ENCODE measurements around the gene PARVG.

Gene PARVG

GRCh38 chr22:44211946-44212930 lies 31.5 kb downstream of the PARVG start:
- Histone ChIP-seq H3K4me1 (ENCODE audit: control insufficient read depth, insufficient read depth, low read length) (peaks cover 2% of the 10 kb centered on the region; the same call in 1 of the 2 replicates), H3K9me3 (ENCODE audit: control insufficient read depth, insufficient read depth, low read length) (no peaks in the 10 kb centered on the region), H3K36me3 (ENCODE audit: control insufficient read depth, insufficient read depth, low read length) (no peaks in the 10 kb centered on the region), H3K27ac (ENCODE audit: low read length) (no peak overlapping the region), H3K27me3 (ENCODE audit: control insufficient read depth, insufficient read depth, low read length) (no peaks in the 10 kb centered on the region), H3K4me3 (ENCODE audit: low read length) (no peak overlapping the region)
- no CpG with 5 or more reads among the region's 12 CpGs for WGBS (ENCODE audit: insufficient coverage, insufficient read length)
- no peak for DNase-seq (ENCODE audit: low read depth, low spot score)

GRCh38 chr22:44212936-44213335 lies 32.2 kb downstream of the PARVG start:
- Histone ChIP-seq H3K4me1 (ENCODE audit: control insufficient read depth, insufficient read depth, low read length) (peaks cover 2% of the 10 kb centered on the region; the same call in 1 of the 2 replicates), H3K27me3 (ENCODE audit: control insufficient read depth, insufficient read depth, low read length) (no peaks in the 10 kb centered on the region), H3K36me3 (ENCODE audit: control insufficient read depth, insufficient read depth, low read length) (no peaks in the 10 kb centered on the region), H3K9me3 (ENCODE audit: control insufficient read depth, insufficient read depth, low read length) (no peaks in the 10 kb centered on the region), H3K4me3 (ENCODE audit: low read length) (no peak overlapping the region), H3K27ac (ENCODE audit: low read length) (no peak overlapping the region)
- no CpG with 5 or more reads among the region's 1 CpG for WGBS (ENCODE audit: insufficient coverage, insufficient read length)
- DNase-seq (ENCODE audit: low read depth, low spot score), result no peak

GRCh38 chr22:44213489-44214043 lies 32.8 kb downstream of the PARVG start:
- Histone ChIP-seq H3K27ac (ENCODE audit: low read length) (no peak overlapping the region), H3K27me3 (ENCODE audit: control insufficient read depth, insufficient read depth, low read length) (no peaks in the 10 kb centered on the region), H3K4me1 (ENCODE audit: control insufficient read depth, insufficient read depth, low read length) (peaks cover 2% of the 10 kb centered on the region; the same call in 1 of the 2 replicates), H3K36me3 (ENCODE audit: control insufficient read depth, insufficient read depth, low read length) (no peaks in the 10 kb centered on the region), H3K4me3 (ENCODE audit: low read length) (no peak overlapping the region), H3K9me3 (ENCODE audit: control insufficient read depth, insufficient read depth, low read length) (no peaks in the 10 kb centered on the region)
- 100% methylated on average over 1 of the region's 3 CpGs for WGBS (ENCODE audit: insufficient coverage, insufficient read length)
- DNase-seq (ENCODE audit: low read depth, low spot score), result no peak

- no CpG with 5 or more reads among the region's 3 CpGs for WGBS (ENCODE audit: insufficient coverage, insufficient read length)
- no peak for DNase-seq (ENCODE audit: low read depth, low spot score)
- Histone ChIP-seq H3K27ac (ENCODE audit: low read length) (no peak overlapping the region), H3K36me3 (ENCODE audit: control insufficient read depth, insufficient read depth, low read length) (no peaks in the 10 kb centered on the region), H3K4me3 (ENCODE audit: low read length) (no peak overlapping the region), H3K9me3 (ENCODE audit: control insufficient read depth, insufficient read depth, low read length) (no peaks in the 10 kb centered on the region), H3K27me3 (ENCODE audit: control insufficient read depth, insufficient read depth, low read length) (no peaks in the 10 kb centered on the region), H3K4me1 (ENCODE audit: control insufficient read depth, insufficient read depth, low read length) (peaks cover 2% of the 10 kb centered on the region; the same call in 1 of the 2 replicates)
Observed at GRCh38 chr22:44214187-44214586, 33.5 kb downstream of the PARVG start.

- Histone ChIP-seq H3K36me3 (ENCODE audit: control insufficient read depth, insufficient read depth, low read length) (no peaks in the 10 kb centered on the region), H3K9me3 (ENCODE audit: control insufficient read depth, insufficient read depth, low read length) (no peaks in the 10 kb centered on the region), H3K4me1 (ENCODE audit: control insufficient read depth, insufficient read depth, low read length) (peaks cover 2% of the 10 kb centered on the region; the same call in 1 of the 2 replicates), H3K27me3 (ENCODE audit: control insufficient read depth, insufficient read depth, low read length) (no peaks in the 10 kb centered on the region), H3K4me3 (ENCODE audit: low read length) (no peak overlapping the region), H3K27ac (ENCODE audit: low read length) (no peak overlapping the region)
- DNase-seq (ENCODE audit: low read depth, low spot score), result no peak
- WGBS (ENCODE audit: insufficient coverage, insufficient read length), result no CpG with 5 or more reads among the region's 6 CpGs
Observed at GRCh38 chr22:44214764-44215163, 34.0 kb downstream of the PARVG start.

- no peak overlapping the region for H3K4me3 ChIP-seq (ENCODE audit: low read length)
- H3K36me3 ChIP-seq (ENCODE audit: control insufficient read depth, insufficient read depth, low read length), result no peaks in the 10 kb centered on the region
- H3K27ac ChIP-seq (ENCODE audit: low read length), result no peak overlapping the region
- no CpG with 5 or more reads among the region's 4 CpGs for WGBS (ENCODE audit: insufficient coverage, insufficient read length)
- no peak for DNase-seq (ENCODE audit: low read depth, low spot score)
- no peaks in the 10 kb centered on the region for H3K27me3 ChIP-seq (ENCODE audit: control insufficient read depth, insufficient read depth, low read length)
- no peaks in the 10 kb centered on the region for H3K9me3 ChIP-seq (ENCODE audit: control insufficient read depth, insufficient read depth, low read length)
- peaks cover 2% of the 10 kb centered on the region; the same call in 1 of the 2 replicates for H3K4me1 ChIP-seq (ENCODE audit: control insufficient read depth, insufficient read depth, low read length)
Observed at GRCh38 chr22:44215287-44215686, 34.6 kb downstream of the PARVG start.

GRCh38 chr22:44217346-44217745 lies 36.6 kb downstream of the PARVG start:
- Histone ChIP-seq H3K4me3 (ENCODE audit: low read length) (no peak overlapping the region), H3K27me3 (ENCODE audit: control insufficient read depth, insufficient read depth, low read length) (no peaks in the 10 kb centered on the region), H3K27ac (ENCODE audit: low read length) (no peak overlapping the region), H3K9me3 (ENCODE audit: control insufficient read depth, insufficient read depth, low read length) (no peaks in the 10 kb centered on the region), H3K36me3 (ENCODE audit: control insufficient read depth, insufficient read depth, low read length) (no peaks in the 10 kb centered on the region), H3K4me1 (ENCODE audit: control insufficient read depth, insufficient read depth, low read length) (no peaks in the 10 kb centered on the region)
- WGBS (ENCODE audit: insufficient coverage, insufficient read length), result no CpG with 5 or more reads among the region's 7 CpGs
- DNase-seq (ENCODE audit: low read depth, low spot score), result no peak

GRCh38 chr22:44218071-44218470 lies 37.3 kb downstream of the PARVG start:
- no peak overlapping the region for H3K4me3 ChIP-seq (ENCODE audit: low read length)
- no peaks in the 10 kb centered on the region for H3K4me1 ChIP-seq (ENCODE audit: control insufficient read depth, insufficient read depth, low read length)
- H3K9me3 ChIP-seq (ENCODE audit: control insufficient read depth, insufficient read depth, low read length), result no peaks in the 10 kb centered on the region
- H3K27ac ChIP-seq (ENCODE audit: low read length), result no peak overlapping the region
- DNase-seq (ENCODE audit: low read depth, low spot score), result no peak
- no CpG with 5 or more reads among the region's 6 CpGs for WGBS (ENCODE audit: insufficient coverage, insufficient read length)
- H3K36me3 ChIP-seq (ENCODE audit: control insufficient read depth, insufficient read depth, low read length), result no peaks in the 10 kb centered on the region
- no peaks in the 10 kb centered on the region for H3K27me3 ChIP-seq (ENCODE audit: control insufficient read depth, insufficient read depth, low read length)

GRCh38 chr22:44219101-44219870 lies 38.6 kb downstream of the PARVG start:
- WGBS (ENCODE audit: insufficient coverage, insufficient read length), result no CpG with 5 or more reads among the region's 21 CpGs
- Histone ChIP-seq H3K27me3 (ENCODE audit: control insufficient read depth, insufficient read depth, low read length) (no peaks in the 10 kb centered on the region), H3K36me3 (ENCODE audit: control insufficient read depth, insufficient read depth, low read length) (no peaks in the 10 kb centered on the region), H3K27ac (ENCODE audit: low read length) (no peak overlapping the region), H3K4me1 (ENCODE audit: control insufficient read depth, insufficient read depth, low read length) (no peaks in the 10 kb centered on the region), H3K9me3 (ENCODE audit: control insufficient read depth, insufficient read depth, low read length) (no peaks in the 10 kb centered on the region), H3K4me3 (ENCODE audit: low read length) (no peak overlapping the region)
- DNase-seq (ENCODE audit: low read depth, low spot score), result no peak

Measured in iPS DF 6.9 (cell line).